ENCODE measurements around the gene IL20RA.
A peak's percentile ranks its signal among the peaks of the same experiment; 100 is the strongest.
"Not testable (repeated sequence)": the region's sequence is repeated elsewhere in the genome, so short reads cannot be mapped to it uniquely, and the experiment has no call there.

IL20RA gene

DNA sequence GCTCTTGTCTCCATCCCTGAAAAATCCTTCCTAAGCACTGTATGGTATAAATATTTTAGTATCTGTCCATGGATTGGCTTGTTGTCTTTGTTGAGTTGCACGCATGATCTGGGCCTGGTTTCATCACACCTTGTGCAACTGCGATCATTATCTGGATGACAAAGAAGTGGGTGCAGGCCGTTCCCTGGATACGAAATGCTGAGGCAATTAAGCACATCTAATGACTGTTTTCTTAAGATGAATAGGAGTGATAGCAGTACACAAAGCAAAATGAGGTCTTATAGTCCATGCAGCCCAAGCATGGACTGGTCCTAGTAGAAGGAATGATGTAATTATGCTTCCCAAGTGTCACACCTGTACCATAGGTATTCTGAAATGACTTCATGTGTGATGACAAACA, 74.8 kb downstream of the IL20RA start:
- DNase-seq, result no peak

DNA sequence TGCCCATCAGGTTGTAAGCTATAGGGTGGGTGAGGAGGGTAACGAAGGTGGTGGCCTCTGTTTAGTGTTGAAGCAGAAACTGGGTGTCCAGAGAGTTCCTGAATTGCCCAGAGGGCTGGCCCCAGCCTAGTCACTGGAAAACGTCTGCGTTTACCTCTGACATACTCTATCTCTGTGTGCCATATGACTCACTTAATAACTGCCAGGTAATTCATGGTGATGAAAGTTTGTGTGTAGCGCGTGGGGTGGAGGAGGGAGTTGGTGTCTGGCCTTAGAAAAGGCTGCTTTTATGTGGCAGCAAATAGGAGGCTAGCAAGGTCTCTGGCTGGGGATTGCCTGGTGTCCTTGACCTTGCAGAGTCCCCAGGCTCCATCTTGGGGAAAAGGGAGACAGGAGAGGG, 75.3 kb downstream of the IL20RA start:
- DNase-seq, result no peak

DNA sequence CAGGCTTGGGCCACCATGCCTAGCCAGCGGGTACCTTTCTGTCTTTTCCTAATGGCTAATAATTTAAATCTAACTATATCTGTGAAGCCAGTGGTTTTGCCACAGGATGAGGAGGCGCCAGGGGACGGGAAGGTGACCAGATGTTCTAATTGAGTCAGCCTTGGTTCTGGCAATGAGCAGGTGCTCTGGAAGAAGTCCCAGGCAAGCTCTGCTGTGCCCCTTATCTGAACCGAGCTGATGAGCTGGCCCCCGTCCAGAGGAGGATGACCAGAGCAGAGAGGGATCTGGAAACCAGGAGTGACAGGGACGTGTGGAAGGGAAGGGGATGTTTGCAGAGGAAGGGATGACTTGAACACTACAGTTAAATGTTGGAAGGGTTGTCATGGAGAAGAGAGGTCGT, 75.9 kb downstream of the IL20RA start:
- DNase-seq, result no peak

DNA sequence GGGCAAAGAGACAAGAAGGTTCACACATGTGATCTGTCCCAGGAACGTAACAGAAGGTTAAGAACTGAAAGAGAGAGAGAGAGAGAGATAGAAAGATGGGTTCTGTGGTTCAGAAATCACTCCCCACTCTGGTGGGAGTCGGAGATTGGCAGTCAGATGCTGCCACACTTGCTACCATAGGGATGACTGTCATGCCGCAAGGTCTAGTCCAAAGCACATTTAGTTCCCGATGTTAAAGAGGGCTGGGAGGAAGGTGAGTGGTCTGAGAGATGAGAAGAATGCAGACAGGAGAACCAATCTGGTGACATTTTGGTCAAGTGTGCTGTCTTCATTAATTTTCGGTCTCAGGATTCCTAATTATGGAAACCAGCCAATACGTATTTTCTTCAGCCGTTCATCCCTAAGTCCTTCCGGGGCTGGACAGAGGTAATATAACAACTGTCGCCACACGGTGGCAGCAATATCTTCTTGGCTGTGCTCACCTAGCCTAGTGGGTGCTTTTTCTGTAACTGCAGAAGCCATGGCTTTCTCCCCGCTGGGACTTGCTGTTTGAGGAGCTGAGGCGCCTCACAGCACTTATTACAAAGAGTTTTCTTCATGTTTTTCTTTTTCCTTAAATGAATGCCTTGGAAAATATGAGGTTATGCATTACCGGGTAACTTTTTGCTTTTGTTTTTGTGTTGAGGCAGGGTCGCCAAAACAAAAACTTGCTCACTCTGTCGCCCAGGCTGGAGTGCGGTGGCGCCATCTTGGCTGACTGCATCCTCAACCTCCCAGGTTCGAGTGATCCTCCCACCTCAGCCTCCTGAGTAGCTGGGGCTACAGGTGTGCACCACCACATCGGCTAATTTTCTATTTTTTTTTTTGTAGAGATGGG, 76.7 kb downstream of the IL20RA start:
- DNase-seq, result peak; percentile 66

DNA sequence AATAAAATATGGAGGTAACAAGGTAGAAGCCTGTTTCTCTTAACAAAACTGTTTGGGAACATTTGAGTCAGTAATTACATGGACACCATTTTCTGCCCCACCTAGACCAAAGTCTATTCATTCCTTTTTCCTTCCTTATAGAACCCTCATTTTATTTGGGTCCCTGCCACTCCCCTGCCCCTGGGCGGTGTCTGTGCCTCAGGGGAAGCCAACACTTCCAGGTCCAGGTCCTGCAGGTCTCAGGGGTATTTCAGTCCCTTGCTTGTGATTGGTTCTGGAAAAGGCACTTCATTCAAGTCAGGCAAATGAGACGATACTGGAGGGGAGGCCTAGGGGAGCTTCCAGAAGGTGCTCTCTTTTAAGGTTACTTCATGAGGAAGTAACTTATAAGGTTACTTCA, 80.4 kb downstream of the IL20RA start:
- no peak for DNase-seq

DNA sequence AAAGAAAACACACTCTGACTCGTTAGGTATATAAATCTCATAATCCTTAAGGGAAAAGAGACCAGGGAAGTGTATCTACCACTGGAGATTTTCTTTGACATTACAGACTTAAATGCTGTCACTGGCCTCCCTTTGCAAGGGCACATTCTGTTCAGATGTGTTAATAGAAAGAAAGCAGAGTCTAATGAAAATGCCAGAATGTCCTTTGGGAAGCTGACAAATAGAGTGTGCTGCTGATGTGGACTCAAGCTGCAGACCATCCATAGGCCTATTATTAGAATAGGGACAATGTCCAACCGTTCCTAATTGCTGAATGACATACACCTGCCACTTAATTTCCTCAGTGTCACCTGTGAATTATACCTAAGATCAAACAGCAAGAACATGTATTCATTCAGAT, 81.5 kb downstream of the IL20RA start:
- no peak for DNase-seq

DNA sequence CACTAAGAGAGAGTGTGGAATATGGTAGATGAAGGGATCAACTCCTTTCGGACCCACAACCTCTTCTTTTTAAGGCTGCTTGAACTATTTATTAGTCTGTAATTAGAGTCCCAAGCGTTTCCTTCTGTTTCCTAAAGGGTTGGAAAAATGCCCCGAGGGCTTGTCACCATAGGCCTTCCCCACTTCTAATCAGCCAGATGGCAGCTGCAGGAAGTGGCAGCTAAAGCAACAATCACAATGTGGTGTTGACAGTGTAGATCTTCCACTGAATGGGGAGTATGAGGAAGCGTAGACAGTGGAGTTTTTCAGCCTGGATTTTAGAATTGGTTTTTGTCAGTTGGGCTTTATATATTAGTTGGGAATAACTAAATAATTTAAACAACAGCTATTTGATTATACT, 82.1 kb downstream of the IL20RA start:
- no peak for DNase-seq

DNA sequence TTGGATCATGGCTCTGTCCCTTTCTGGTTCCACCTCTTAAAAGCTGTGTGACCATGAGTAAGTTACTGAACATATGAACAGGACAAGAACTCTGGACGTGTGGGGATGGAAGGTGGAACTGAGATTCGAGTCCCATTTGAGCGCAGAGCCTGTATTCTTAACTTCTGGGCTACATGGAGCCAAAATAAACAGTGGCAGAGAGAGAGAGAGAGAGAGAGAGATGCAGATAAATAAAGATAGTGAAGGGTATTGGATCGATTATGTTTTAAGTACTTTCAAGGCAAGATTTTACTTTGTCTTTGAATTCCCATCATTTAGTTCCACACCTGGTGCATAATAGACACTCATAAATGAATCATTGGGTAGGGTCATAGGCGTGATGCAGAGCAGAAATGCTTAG, 82.9 kb downstream of the IL20RA start:
- DNase-seq, result no peak

DNA sequence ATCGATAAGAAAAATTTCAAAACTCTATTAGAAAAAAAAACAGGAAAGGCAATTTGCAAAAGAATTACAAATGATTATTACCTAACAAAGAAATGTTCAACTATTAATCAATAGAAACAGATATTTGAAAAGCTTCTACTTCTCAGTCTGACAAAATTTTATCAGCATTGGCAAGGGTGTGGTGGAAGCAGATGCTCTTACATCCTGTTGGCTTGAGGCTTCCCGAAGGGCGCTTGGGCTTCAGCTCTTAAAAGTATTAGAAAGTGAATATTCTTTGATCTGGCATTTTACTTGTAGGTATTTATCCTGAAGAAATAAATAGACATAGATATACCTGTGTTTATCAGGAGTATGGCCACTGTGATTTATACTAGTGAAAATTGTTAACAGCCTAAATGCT, 84.0 kb downstream of the IL20RA start:
- DNase-seq, result no peak

DNA sequence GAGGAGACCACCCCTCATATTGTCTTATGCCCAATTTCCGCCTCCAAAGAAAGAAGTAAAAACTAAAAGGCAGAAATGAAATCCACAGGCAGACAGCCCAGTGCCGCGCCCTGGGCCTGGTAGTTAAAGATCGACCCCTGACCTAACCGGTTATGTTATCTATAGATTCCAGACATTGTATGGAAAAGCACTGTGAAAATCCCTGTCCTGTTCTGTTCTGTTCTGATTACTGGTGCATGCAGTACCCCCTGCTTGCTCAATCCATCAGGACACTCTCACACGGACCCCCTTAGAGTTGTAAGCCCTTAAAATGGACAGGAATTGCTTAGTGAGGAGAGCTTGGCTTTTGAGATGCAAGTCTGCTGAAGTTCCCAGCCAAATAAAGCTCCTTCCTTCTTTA, 84.8 kb downstream of the IL20RA start:
- not testable (repeated sequence) for DNase-seq

DNA sequence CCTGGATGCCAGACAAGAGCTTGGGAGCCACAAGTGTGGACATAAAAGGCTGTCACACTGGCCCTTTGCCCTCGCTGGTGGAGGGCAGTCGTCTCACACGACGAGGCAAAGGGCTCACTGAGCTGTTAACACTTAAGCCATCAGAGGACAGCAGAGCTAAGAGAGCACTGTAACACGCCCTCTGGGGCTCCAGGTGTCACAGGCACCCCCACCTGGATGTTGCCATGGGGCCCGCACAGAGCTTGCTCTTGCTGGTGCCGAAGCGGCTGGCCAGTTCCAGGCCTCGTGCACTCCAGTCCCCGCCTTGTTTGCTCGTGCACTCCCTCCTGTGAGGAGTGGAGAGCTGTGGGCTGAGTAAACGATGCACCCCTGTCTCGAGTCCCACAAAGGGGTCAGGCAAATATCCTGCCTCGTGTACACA, 85.3 kb downstream of the IL20RA start:
- no peak for DNase-seq

DNA sequence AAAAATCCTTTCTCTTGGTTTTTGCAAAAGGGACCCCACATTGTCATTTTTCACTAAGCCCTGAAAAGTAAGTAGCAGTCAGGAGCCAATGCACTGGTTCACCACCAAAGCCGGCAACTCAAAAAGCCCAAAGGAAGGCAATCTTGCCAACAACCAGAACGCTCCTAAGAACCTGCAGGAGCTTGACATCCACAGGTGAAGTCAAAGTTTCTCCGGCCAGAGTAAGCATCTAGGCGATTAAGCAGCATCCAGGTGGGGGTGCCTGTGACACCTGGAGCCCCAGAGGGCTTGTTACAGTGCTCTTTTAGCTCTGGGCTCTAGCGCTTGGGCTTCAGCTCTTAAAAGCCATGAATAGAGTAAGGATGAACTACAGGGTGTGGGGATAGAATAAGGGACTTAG, 86.6 kb downstream of the IL20RA start:
- no peak for DNase-seq

DNA sequence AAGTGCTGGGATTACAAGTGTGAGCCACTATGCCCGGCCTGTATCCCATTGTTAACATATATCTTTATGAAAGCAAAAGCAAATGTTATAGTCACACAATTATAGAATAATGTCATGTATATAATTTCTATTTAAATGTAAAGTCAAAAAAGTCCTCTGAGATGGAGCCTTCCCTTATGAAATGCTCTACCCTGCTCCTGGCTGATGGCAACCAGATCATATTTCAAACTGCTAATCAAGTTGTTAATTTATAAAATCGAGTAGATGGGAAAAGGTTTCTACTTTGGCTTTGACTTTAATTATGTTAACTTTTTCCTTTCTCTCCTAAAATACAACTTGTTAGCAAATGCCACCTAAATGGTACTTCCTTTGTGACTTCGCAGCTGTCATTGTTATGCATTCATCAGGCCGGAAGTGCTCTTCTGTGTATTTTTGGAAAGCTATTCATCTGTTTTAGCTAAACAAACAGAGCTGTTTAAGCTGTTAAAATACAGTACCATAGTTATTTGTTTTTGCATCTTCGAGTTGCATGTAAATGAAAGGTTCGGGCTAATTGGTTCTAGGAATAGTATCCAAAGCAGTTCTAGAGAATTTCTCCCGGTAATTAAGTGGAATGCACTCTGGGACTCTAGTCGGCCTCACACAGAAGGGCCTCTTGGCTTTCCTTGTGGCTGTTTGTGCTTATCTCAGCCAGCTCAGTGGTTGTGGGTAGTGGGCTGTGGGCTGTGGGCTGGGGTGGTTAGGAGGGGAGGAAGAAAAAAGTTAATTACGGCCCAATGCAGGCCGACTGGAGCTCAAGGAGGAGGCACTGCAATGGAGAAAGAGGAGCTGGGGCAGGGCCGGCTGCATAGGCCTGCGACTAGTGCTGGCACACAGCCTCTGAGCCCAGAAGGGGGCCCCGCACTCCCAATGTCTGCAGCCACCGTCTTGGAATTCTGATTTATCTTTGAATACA, 87.9 kb downstream of the IL20RA start:
- DNase-seq, result no peak

DNA sequence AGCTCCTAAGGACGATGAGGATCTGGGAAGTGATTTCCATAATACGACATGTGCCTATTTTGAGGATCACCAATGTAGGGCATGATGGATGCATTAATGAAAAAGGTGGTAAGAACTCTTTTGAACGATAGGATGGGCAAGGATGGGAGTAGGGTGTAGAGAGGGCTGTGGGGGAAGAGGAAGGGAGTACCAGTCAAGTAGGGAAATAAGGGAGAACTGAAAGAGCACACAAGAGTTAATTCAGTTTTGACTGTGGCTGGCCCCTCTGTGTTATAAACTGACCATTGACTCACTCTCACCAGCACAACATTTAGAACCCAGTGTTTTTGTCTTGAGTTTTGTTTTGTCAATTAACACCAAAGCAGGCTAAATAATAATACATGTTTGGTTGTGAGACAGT, 89.6 kb downstream of the IL20RA start:
- no peak for DNase-seq

DNA sequence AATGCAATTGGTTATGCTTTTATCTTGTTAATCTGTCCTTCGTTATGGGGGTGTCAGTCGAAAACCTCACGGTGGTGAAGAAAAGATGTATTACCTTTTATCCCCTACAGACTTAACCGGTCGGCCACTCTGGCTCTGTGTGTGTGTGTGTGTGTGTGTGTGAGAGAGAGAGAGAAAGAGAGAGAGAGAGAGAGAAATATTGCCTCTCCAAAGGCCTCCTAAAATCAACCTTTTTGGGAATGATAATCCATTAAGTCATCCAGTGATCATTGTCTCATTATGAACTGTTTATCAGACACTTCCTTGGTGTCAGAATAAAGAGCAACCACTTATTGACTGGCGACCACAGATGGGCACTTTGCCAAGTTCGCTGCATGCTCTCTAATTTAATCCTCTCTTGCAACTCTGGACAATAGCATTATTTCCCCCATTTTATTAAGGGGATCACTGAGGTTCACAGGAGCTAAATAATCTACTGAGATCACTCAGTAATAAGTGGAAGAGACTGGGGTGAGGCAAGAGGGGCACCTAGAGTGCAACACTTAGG, 92.0 kb downstream of the IL20RA start:
- DNase-seq, result no peak

DNA sequence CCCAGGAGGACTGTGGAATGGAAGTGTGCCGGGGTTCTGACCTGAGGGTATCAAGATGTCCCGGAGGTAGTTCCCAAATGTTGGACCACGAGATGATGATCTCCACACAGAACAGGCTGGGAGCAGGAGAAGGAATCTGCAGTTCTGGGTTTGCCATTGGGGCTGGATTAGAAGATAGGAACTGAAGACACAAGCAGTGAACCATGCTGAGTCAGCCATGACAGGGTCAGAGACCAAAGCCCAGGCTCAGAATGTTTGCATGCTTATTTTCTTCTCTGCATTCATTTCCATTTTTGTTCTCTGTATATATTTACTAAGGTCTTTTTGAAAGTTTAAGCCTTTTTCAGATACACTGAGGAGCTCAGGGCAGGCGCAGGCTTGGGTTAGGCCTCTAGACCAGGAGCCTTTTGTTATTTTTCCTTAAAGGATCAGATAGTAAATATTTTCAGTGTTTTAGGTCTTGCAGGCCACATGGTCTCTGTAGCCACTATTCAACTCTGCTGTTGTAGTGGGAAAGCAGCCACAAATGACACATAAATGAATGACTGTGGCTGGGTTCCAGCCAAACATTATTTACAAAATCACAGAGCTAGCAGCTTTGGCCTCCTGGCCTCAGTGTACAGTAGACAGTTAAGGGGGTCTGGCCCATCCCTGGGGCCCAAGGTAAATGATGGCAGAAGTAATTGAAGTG, 94.2 kb downstream of the IL20RA start:
- DNase-seq, result no peak

All from fibroblast of skin of abdomen (primary cell).